ENCODE measurements around the gene ADCY7.

DNA sequence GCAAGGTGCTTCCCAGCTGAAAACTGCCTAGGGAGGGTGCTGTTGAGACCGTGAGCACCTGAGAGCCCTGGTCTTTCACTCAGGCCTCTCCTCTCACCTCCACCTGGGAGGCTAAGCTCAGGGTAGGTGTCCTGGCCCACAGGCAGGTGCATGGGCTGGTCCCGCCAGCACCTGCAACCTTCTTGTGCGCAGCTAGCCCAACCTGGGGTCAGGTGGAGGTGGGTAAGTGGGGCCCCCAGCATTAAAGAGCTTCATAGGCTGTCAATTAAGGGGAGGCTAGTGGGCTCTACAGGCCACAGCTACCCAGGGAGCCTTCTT lies 8.7 kb downstream of the ADCY7 start:
- TF ChIP-seq CTCF (IDR thresholded peaks at IDR 0.05): no peak
- no peak for TF ChIP-seq EP300 (IDR thresholded peaks at IDR 0.05)
- no peak for TF ChIP-seq POLR2AphosphoS5 (IDR thresholded peaks at IDR 0.05)

Measured in gastroesophageal sphincter (tissue), 3 donors.